ENCODE measurements around the gene SPAG16.
"Not testable (repeated sequence)": the region's sequence is repeated elsewhere in the genome, so short reads cannot be mapped to it uniquely, and the experiment has no call there.

SPAG16 gene

DNA sequence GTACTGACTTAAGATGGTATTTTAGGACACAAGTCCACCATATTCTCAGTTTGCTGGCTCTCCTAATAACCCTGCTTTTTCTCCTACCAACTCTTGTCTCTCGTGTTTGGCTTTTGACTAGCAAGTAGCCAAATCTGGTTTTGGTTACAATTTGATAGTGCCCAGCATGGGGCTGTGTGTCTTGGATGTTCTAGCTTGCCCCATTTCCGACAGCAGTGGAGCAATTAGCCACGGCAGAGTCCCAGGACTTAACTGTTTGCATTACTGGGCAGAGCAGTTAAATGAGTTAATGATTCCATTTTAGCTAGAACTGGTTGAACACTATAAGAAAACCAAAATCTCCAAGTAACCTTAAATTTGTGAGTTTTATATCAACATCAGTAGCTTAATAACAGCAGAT is 18.6 kb upstream of the SPAG16 start:
- Histone ChIP-seq H3K9me3 (ENCODE audit: control insufficient read depth in 5 of 5, low read length in 5 of 5) (no peaks in the 10 kb centered on the region), H3K9ac (ENCODE audit: low read length in 5 of 5) (no peak overlapping the region), H3K27ac (ENCODE audit: low read depth, low read length) (no peak overlapping the region), H3K4me3 (ENCODE audit: low read depth in 1 of 5, low read length in 5 of 5) (no peak overlapping the region), H3K27me3 (ENCODE audit: control insufficient read depth in 5 of 5, insufficient read depth in 4 of 5, low read length in 5 of 5) (no peaks in the 10 kb centered on the region), H3K36me3 (ENCODE audit: control insufficient read depth in 5 of 5, insufficient read depth in 5 of 5, low read length in 5 of 5) (no peaks in the 10 kb centered on the region), H3K4me1 (ENCODE audit: control insufficient read depth in 5 of 5, insufficient read depth in 5 of 5, low read length in 5 of 5) (no peaks in the 10 kb centered on the region)

DNA sequence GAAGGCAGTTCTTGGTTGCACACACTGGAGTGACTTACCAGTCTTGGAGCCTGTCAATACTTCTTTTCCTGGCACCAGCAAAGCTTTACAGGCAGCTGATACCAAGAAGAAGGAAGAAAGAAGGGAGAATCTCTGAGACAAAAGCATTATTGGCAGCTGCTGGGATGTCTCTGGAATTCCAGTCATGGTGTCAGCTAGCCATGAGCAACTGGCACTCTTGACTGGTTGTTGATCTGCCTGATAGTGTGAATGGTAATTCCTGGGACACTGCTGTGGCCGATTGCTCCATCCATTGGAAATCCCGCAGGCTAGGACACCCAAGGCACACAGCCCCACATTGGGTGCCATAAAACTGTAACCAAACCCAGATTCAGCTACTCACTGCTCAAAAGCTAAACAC is 17.8 kb upstream of the SPAG16 start:
- H3K9ac ChIP-seq (ENCODE audit: low read length in 5 of 5) = no peak overlapping the region
- no peaks in the 10 kb centered on the region for H3K27me3 ChIP-seq (ENCODE audit: control insufficient read depth in 5 of 5, insufficient read depth in 4 of 5, low read length in 5 of 5)
- H3K36me3 ChIP-seq (ENCODE audit: control insufficient read depth in 5 of 5, insufficient read depth in 5 of 5, low read length in 5 of 5) = no peaks in the 10 kb centered on the region
- no peaks in the 10 kb centered on the region for H3K4me1 ChIP-seq (ENCODE audit: control insufficient read depth in 5 of 5, insufficient read depth in 5 of 5, low read length in 5 of 5)
- no peak overlapping the region for H3K4me3 ChIP-seq (ENCODE audit: low read depth in 1 of 5, low read length in 5 of 5)
- H3K27ac ChIP-seq (ENCODE audit: low read depth, low read length) = no peak overlapping the region
- H3K9me3 ChIP-seq (ENCODE audit: control insufficient read depth in 5 of 5, low read length in 5 of 5) = no peaks in the 10 kb centered on the region

DNA sequence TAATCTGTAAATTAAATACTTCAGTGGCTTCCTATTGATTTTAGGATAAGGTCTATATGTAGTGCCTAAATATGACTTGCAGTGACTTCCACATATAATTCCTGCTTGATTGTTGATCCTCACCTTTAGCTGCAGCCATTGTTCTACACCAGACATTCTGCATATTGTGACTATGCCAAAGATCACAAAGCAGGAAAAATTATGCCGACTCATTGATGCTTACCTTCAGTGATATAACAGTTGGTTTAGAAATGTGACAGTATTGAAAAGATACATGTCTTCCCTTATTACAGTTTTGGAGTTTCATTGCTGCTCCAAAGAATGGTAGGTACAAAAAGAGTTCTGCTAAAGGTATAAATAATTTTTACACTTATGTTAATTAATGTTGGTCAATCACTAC is 12.3 kb upstream of the SPAG16 start:
- Histone ChIP-seq H3K36me3 (ENCODE audit: control insufficient read depth in 5 of 5, insufficient read depth in 5 of 5, low read length in 5 of 5) (no peaks in the 10 kb centered on the region), H3K27me3 (ENCODE audit: control insufficient read depth in 5 of 5, insufficient read depth in 4 of 5, low read length in 5 of 5) (no peaks in the 10 kb centered on the region)

DNA sequence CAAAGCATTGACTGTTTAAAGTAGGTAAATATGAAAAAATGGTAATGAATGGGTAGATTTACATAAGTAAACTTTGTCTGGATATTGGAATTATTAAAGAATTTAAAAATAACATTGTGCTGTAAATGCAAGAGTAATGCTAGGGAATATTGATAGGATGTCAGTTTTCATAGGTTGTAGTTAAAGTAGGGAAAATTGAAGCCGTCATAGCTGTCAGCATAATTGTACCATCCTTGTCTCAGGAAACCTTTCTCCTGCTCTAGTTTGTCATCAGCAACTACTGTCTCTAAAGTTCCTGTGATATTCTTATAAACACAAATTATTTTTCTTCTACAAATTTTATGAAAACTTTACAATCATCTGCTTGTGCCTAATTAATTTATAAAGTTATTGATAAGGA is 10.1 kb upstream of the SPAG16 start:
- Histone ChIP-seq H3K27ac (ENCODE audit: low read depth, low read length) (no peak overlapping the region), H3K4me3 (ENCODE audit: low read depth in 1 of 5, low read length in 5 of 5) (no peak overlapping the region), H3K9me3 (ENCODE audit: control insufficient read depth in 5 of 5, low read length in 5 of 5) (peaks cover 0 to 8% (median 5%) of the 10 kb centered on the region in 5 donors), H3K4me1 (ENCODE audit: control insufficient read depth in 5 of 5, insufficient read depth in 5 of 5, low read length in 5 of 5) (peaks cover 0 to under 1% (median 0%) of the 10 kb centered on the region in 5 donors), H3K9ac (ENCODE audit: low read length in 5 of 5) (no peak overlapping the region), H3K27me3 (ENCODE audit: control insufficient read depth in 5 of 5, insufficient read depth in 4 of 5, low read length in 5 of 5) (no peaks in the 10 kb centered on the region), H3K36me3 (ENCODE audit: control insufficient read depth in 5 of 5, insufficient read depth in 5 of 5, low read length in 5 of 5) (no peaks in the 10 kb centered on the region)

More for the DNA sequence above, 12.3 kb upstream of the SPAG16 start:
- no peak overlapping the region for H3K27ac ChIP-seq (ENCODE audit: low read depth, low read length)
- H3K9me3 ChIP-seq (ENCODE audit: control insufficient read depth in 5 of 5, low read length in 5 of 5) = peaks cover 0 to 3% (median under 1%) of the 10 kb centered on the region in 5 donors
- no peak overlapping the region for H3K4me3 ChIP-seq (ENCODE audit: low read depth in 1 of 5, low read length in 5 of 5)
- H3K4me1 ChIP-seq (ENCODE audit: control insufficient read depth in 5 of 5, insufficient read depth in 5 of 5, low read length in 5 of 5) = no peaks in the 10 kb centered on the region
- no peak overlapping the region for H3K9ac ChIP-seq (ENCODE audit: low read length in 5 of 5)

DNA sequence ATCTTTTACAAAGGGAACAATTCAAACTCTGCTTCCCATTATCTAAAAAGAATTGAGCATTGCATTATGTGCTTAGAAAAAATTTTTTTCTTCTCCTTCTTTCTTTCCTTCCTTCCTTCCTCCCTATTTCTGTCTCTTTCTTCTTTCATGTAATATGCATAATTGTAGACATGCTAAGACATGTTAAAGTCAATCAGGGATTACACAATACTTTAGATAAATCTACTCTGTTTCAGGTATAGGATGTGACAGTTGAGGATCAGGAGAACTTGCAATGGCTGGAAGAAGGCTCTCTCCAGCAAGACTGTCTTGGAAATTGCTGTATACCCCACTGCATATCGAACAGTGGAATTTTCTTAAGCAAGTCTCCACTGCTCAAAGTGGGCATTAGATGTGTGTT is 9.0 kb upstream of the SPAG16 start:
- peaks cover 0 to 8% (median 5%) of the 10 kb centered on the region in 5 donors for H3K9me3 ChIP-seq (ENCODE audit: control insufficient read depth in 5 of 5, low read length in 5 of 5)
- no peaks in the 10 kb centered on the region for H3K36me3 ChIP-seq (ENCODE audit: control insufficient read depth in 5 of 5, insufficient read depth in 5 of 5, low read length in 5 of 5)
- no peak overlapping the region for H3K9ac ChIP-seq (ENCODE audit: low read length in 5 of 5)
- no peak overlapping the region for H3K4me3 ChIP-seq (ENCODE audit: low read depth in 1 of 5, low read length in 5 of 5)
- H3K27ac ChIP-seq (ENCODE audit: low read depth, low read length) = no peak overlapping the region
- H3K4me1 ChIP-seq (ENCODE audit: control insufficient read depth in 5 of 5, insufficient read depth in 5 of 5, low read length in 5 of 5) = peaks cover 0 to 10% (median 10%) of the 10 kb centered on the region in 5 donors
- no peaks in the 10 kb centered on the region for H3K27me3 ChIP-seq (ENCODE audit: control insufficient read depth in 5 of 5, insufficient read depth in 4 of 5, low read length in 5 of 5)

DNA sequence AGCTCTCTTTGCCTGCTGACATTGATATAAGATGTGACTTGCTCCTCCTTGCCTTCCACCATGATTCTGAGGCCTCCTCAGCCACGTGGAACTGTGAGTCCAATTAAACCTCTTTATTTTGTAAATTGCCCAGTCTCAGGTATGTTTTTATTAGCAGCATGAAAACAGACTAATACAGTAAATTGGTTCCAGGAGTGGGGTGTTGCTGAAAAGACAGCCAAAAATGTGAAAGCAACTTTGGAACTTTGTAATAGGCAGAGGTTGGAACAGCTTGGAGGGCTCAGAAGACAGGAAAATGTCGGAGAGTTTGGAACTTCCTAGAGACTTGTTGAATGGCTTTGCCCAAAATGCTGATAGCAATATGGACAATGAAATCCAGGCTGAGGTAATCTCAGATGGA is 7.1 kb upstream of the SPAG16 start:
- H3K36me3 ChIP-seq (ENCODE audit: control insufficient read depth in 5 of 5, insufficient read depth in 5 of 5, low read length in 5 of 5); H3K9me3 ChIP-seq (ENCODE audit: control insufficient read depth in 5 of 5, low read length in 5 of 5); H3K4me3 ChIP-seq (ENCODE audit: low read depth in 1 of 5, low read length in 5 of 5); H3K9ac ChIP-seq (ENCODE audit: low read length in 5 of 5); H3K27me3 ChIP-seq (ENCODE audit: control insufficient read depth in 5 of 5, insufficient read depth in 4 of 5, low read length in 5 of 5); H3K27ac ChIP-seq (ENCODE audit: low read depth, low read length): not testable (repeated sequence)
- peaks cover 0 to 20% (median 15%) of the 10 kb centered on the region in 5 donors for H3K4me1 ChIP-seq (ENCODE audit: control insufficient read depth in 5 of 5, insufficient read depth in 5 of 5, low read length in 5 of 5)

DNA sequence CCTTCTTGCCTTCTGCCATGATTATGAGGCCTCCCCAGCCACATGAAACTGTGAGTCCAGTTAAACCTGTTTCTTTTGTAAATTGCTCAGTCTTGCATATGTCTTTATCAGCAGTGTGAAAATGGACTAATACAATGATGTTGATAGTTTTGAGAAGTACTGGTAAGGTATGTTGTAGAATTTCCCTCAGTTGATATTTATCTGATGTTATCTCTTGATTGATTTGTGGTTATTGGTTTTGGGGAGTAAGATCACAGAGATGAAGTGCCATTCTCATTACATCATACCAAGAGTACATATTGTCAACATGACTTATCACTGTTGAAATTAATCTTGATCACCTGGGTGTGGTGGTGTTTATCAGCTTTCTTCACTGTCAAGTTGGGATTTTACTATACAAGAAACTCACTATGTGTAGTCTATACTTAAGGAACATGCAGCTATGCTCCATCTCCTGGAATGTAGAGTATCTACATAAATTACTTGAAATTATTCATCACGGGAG is 5.1 kb upstream of the SPAG16 start:
- Histone ChIP-seq H3K27me3 (ENCODE audit: control insufficient read depth in 5 of 5, insufficient read depth in 4 of 5, low read length in 5 of 5) (no peaks in the 10 kb centered on the region), H3K9ac (ENCODE audit: low read length in 5 of 5) (no peak overlapping the region), H3K36me3 (ENCODE audit: control insufficient read depth in 5 of 5, insufficient read depth in 5 of 5, low read length in 5 of 5) (no peaks in the 10 kb centered on the region), H3K4me3 (ENCODE audit: low read depth in 1 of 5, low read length in 5 of 5) (no peak overlapping the region), H3K4me1 (ENCODE audit: control insufficient read depth in 5 of 5, insufficient read depth in 5 of 5, low read length in 5 of 5) (peaks cover 0 to 27% (median 21%) of the 10 kb centered on the region in 5 donors), H3K9me3 (ENCODE audit: control insufficient read depth in 5 of 5, low read length in 5 of 5) (peaks cover 0 to 8% (median 5%) of the 10 kb centered on the region in 5 donors), H3K27ac (ENCODE audit: low read depth, low read length) (no peak overlapping the region)

DNA sequence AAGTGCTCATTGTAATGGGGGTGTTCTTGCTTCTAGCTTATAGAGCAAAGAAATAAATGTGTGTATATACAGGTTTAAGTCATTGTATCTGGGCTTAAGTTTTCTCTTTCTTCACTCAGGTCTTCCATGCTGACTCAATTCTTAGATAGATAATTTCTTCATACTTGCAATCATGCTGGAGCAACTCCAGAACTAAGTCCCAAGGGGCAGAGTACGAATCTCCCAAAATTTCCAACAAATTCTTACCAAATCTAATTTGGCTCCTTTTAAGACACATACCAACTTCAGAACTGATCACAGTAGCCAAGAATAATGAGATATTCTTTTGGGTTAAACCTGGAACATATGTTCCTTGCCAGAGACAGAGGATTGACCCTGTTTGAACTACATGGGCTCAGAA is 4.3 kb upstream of the SPAG16 start:
- Histone ChIP-seq H3K4me3 (ENCODE audit: low read depth in 1 of 5, low read length in 5 of 5) (no peak overlapping the region), H3K36me3 (ENCODE audit: control insufficient read depth in 5 of 5, insufficient read depth in 5 of 5, low read length in 5 of 5) (no peaks in the 10 kb centered on the region), H3K27me3 (ENCODE audit: control insufficient read depth in 5 of 5, insufficient read depth in 4 of 5, low read length in 5 of 5) (no peaks in the 10 kb centered on the region), H3K27ac (ENCODE audit: low read depth, low read length) (no peak overlapping the region), H3K4me1 (ENCODE audit: control insufficient read depth in 5 of 5, insufficient read depth in 5 of 5, low read length in 5 of 5) (peaks cover 0 to 32% (median 27%) of the 10 kb centered on the region in 5 donors), H3K9me3 (ENCODE audit: control insufficient read depth in 5 of 5, low read length in 5 of 5) (peaks cover 0 to 8% (median 5%) of the 10 kb centered on the region in 5 donors), H3K9ac (ENCODE audit: low read length in 5 of 5) (no peak overlapping the region)

DNA sequence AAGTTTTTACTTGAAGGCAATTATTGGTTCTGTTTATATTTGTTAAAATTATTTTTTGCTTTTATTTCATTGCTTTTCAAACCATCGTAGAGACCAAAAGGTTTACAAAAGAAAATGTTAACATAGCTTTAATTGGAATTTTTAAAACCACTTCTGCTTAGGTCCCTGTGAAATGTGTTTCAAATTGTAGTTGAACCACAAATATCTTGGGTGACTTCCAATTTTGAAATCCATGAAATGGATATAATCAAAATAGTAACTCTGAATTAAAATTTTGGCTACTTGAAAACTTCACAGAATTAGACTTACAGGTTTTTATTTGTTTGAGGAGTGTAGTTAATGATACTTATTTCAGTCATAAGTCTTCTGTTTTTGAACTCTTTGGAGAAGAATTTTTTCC is 3.1 kb upstream of the SPAG16 start:
- H3K9me3 ChIP-seq (ENCODE audit: control insufficient read depth in 5 of 5, low read length in 5 of 5) = peaks cover 0 to 8% (median 5%) of the 10 kb centered on the region in 5 donors
- H3K27me3 ChIP-seq (ENCODE audit: control insufficient read depth in 5 of 5, insufficient read depth in 4 of 5, low read length in 5 of 5) = no peaks in the 10 kb centered on the region
- no peak overlapping the region for H3K4me3 ChIP-seq (ENCODE audit: low read depth in 1 of 5, low read length in 5 of 5)
- H3K27ac ChIP-seq (ENCODE audit: low read depth, low read length) = no peak overlapping the region
- H3K36me3 ChIP-seq (ENCODE audit: control insufficient read depth in 5 of 5, insufficient read depth in 5 of 5, low read length in 5 of 5) = no peaks in the 10 kb centered on the region
- peaks cover 0 to 42% (median 34%) of the 10 kb centered on the region in 5 donors for H3K4me1 ChIP-seq (ENCODE audit: control insufficient read depth in 5 of 5, insufficient read depth in 5 of 5, low read length in 5 of 5)
- H3K9ac ChIP-seq (ENCODE audit: low read length in 5 of 5) = no peak overlapping the region

DNA sequence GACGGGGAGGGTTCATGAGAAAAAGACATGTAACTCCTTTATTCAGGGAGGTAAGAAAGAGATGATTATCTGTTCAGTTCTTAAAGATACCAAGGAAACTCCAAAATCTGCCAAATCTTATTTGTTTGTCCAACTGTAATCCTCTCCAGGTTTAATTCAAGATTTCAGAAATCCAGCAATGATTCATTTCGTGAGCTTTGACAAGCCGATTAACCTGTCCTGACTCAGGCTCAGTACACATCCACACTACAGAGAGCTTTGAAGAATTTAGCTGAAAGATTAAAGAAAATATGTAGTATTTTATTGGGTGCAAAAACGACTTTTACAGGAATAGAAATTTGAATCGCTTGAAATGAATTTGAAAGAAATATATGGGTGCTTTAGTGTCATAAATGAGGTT is 1.1 kb downstream of the SPAG16 start:
- Histone ChIP-seq H3K36me3 (ENCODE audit: control insufficient read depth in 5 of 5, insufficient read depth in 5 of 5, low read length in 5 of 5) (no peaks in the 10 kb centered on the region), H3K4me3 (ENCODE audit: low read depth in 1 of 5, low read length in 5 of 5) (peak overlapping the region in 1 of 5 donors; percentile 86), H3K27me3 (ENCODE audit: control insufficient read depth in 5 of 5, insufficient read depth in 4 of 5, low read length in 5 of 5) (no peaks in the 10 kb centered on the region), H3K9ac (ENCODE audit: low read length in 5 of 5) (peak overlapping the region in 3 of 5 donors; percentile 42 to 85 (median 77)), H3K9me3 (ENCODE audit: control insufficient read depth in 5 of 5, low read length in 5 of 5) (no peaks in the 10 kb centered on the region), H3K27ac (ENCODE audit: low read depth, low read length) (no peak overlapping the region), H3K4me1 (ENCODE audit: control insufficient read depth in 5 of 5, insufficient read depth in 5 of 5, low read length in 5 of 5) (peaks cover 0 to 47% (median 26%) of the 10 kb centered on the region in 5 donors)
